CD4-positive, alpha-beta T cell treated with Interleukin-4 for 4 hours (primary cell): Measurements from ENCODE around the gene SH3GL1.
A peak's percentile ranks its signal among the peaks of the same experiment; 100 is the strongest.
"Not testable (repeated sequence)": the region's sequence is repeated elsewhere in the genome, so short reads cannot be mapped to it uniquely, and the experiment has no call there.

Experiments used
- DNase-seq: peaks from one replicate; pipeline ENCODE4 v3.0.0-alpha.2; 2020

SH3GL1 gene

DNA sequence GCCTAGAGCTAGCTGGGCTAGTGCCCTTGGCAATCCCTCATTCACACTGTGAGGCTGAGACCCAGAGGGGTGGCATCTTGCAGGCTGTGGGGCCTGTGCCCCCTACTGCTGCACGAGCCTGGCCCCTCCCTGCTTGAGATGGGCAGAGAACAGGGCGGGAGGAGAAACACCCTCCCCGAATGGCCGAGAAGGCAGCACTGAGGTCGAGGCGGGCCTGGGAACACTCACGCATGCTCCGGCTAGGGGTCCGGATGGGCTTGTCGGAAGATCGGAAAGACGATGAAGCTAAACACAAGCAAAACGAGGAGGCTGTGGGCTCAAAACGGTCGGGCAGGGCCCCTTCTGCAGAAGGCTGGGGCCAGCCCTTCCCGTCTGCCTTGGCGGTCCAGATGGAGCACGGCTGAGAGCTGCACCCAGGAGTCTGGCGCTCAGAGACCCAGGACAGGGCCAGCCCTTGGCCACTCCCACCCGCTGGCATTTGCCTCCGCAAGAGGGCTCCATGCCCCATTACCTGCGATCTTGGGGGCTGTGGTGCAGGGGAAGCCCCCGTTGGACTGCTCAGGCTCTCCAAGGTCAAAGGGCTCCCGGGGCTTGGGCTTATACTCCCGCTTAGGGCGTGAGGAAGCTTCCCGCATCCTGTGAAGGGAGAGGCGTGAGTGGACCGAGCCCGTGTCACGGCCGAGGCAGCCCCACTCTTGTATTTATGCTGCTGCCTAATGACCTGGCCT, 38.1 kb downstream of the SH3GL1 start:
- no peak for DNase-seq

- no peak for DNase-seq
Observed at GRCh38 chr19:4361152-4362046, 38.9 kb downstream of the SH3GL1 start.

DNA sequence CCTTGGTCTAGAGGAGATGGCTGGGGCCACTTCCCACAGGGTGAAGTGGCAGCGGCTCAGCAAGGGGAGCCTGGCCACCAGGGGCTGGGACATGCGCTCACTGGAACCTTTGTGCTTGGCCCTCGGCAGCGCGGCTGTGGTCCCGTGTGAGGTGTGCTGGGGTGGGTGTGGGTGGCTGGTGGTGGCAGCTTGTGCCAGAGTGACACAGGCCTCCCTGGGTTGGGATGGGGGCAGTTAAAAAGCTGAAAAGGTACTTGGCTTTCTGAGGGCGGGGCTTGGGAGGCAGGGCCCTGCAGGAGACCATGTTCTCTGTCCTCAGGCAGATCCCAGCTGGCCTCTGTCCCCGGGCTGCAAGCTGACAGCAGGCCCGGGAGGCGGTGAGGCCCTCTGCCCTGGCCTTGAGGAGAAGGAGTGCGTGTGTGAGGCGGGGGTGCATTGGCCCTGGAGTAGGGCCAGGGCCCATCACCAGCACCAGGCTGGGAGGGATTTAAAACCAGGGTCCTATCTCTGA, 39.7 kb downstream of the SH3GL1 start:
- DNase-seq: no peak

- DNase-seq: no peak
Observed at GRCh38 chr19:4360081-4360569, 40.2 kb downstream of the SH3GL1 start.

DNA sequence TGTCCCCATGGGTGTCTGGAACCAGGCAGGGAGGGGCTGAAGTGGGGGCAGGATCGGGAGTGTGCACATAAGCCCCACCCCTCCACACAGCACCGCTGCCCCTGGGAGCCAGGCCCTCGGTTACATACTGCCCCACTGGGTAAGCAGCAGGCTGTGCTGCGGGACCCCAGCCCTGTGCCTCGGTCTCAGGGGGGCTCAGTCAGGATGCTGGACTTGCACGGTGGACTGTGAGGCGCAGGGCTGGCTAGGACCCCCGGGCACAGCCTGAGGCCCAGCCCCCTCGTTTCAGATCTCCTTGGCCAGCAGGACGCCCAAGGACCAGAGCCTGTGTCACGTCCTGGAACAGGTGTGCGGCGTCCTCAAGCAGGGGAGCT, 40.7 kb downstream of the SH3GL1 start:
- DNase-seq: no peak

- DNase-seq: no peak
Observed at GRCh38 chr19:4358709-4359626, 41.4 kb downstream of the SH3GL1 start.

DNA sequence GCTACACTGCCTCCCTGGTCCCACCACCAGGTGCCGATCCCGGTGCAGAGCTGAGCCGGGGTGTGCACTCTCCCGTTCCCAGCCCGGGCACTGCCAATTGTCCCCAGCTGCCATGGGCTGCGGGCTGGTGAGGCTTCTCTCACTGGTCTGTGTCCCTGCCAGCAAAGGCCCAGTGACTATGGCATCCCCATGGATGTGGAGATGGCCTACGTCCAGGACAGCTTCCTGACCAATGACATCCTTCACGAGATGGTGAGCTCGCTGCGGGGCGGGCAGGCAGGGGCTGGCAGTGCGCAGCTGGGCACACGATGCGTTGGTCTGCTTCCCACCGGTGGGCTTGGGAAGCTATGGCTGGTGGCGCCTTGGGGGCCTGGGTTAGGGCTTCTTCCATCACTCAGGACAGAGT, 42.4 kb downstream of the SH3GL1 start:
- no peak for DNase-seq

DNA sequence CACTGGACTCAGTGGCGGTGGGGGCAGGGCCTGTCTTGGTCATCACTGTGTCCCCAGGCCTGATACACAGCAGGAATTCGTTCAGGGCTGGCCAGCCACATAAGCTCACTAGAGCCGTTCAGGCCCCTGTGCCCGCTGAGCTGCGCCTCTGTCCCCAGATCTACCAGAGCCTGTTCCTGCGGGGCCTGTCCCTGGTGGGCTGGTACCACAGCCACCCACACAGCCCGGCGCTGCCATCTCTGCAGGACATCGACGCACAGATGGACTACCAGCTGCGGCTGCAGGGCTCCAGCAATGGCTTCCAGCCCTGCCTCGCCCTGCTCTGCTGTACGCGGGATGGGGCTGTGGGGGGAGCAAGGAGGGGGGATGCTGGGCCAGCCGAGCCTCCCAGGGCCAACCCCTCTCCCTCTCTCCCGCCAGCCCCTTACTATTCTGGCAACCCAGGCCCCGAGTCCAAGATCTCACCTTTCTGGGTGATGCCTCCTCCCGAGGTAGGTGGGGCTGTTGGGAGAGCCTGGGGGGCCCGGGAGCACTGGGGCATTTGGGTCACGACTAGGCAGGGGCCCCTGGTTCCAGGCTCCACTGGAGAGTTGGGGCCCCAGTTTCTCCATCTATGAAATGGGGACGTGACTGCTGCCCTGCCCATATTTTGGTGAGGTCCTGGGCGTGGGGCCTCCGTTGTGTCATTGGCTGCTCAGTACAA, 43.1 kb downstream of the SH3GL1 start:
- DNase-seq: no peak

GRCh38 chr19:4354897-4355296, 45.5 kb downstream of the SH3GL1 start:
- no peak for DNase-seq

DNA sequence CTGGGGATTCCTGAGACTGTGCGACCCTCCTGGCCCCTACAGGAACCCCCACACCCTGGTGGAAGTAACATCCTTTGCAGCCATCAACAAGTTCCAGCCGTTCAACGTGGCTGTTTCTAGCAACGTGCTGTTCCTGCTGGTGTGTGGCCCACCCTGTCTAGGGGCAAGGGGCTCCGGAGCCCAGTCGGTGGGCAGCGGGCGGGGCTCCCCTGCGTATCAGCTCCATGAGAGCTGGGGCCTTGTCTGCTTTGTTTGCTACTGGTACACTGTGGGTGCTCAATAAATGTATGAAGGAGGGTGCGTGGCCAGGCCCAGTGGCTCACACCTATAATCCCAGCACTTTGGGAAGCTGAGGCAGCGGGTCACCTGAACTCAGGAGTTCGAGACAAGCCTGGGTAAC, 46.1 kb downstream of the SH3GL1 start:
- DNase-seq: no peak

DNA sequence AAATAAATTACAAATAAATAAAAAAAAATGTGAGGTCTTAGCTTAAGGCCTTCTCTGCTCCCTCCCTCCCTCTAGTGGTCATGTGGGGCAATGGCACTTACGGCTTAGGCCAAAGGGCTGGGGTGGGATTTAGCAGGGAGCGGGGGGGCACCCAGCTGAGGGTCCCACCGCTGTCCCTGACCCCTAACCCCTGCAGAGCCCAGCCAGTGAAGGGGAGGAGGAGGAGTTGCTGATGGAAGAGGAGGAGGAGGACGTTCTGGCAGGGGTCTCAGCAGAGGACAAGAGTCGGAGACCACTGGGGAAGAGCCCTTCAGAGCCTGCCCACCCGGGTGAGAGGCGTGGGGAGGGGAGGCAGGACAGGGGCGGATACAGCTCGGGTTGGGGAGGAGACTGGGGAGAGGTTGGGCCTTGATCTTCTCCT, 47.6 kb downstream of the SH3GL1 start:
- peak; percentile 69 for DNase-seq

- no peak for DNase-seq
Observed at GRCh38 chr19:4350726-4351125, 49.6 kb downstream of the SH3GL1 start.

- no peak for DNase-seq
Observed at GRCh38 chr19:4350111-4350510, 50.2 kb downstream of the SH3GL1 start.

DNA sequence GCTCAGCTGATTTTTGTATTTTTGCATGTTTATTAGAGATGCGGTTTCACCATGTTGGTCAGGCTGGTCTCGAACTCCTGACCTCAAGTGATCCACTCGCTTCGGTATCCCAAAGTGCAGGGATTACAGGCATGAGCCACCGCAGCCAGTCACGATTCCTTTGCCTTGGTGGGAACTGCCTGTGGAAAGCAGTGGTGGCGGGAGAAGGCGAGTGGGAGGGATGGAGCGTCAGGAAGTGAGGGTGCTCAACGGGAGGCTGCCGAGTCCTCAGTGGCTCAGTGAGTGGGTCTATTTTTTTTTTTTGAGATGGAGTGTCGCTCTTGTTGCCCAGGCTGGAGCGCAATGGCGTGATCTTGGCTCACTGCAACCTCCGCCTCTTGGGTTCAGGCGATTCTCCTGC, 51.1 kb downstream of the SH3GL1 start:
- DNase-seq: not testable (repeated sequence)

GRCh38 chr19:4347521-4347920, 52.8 kb downstream of the SH3GL1 start:
- DNase-seq: no peak

- no peak for DNase-seq
Observed at GRCh38 chr19:4346020-4346383, 54.3 kb downstream of the SH3GL1 start.

- DNase-seq: no peak
Observed at GRCh38 chr19:4345342-4346019, 54.9 kb downstream of the SH3GL1 start.

DNA sequence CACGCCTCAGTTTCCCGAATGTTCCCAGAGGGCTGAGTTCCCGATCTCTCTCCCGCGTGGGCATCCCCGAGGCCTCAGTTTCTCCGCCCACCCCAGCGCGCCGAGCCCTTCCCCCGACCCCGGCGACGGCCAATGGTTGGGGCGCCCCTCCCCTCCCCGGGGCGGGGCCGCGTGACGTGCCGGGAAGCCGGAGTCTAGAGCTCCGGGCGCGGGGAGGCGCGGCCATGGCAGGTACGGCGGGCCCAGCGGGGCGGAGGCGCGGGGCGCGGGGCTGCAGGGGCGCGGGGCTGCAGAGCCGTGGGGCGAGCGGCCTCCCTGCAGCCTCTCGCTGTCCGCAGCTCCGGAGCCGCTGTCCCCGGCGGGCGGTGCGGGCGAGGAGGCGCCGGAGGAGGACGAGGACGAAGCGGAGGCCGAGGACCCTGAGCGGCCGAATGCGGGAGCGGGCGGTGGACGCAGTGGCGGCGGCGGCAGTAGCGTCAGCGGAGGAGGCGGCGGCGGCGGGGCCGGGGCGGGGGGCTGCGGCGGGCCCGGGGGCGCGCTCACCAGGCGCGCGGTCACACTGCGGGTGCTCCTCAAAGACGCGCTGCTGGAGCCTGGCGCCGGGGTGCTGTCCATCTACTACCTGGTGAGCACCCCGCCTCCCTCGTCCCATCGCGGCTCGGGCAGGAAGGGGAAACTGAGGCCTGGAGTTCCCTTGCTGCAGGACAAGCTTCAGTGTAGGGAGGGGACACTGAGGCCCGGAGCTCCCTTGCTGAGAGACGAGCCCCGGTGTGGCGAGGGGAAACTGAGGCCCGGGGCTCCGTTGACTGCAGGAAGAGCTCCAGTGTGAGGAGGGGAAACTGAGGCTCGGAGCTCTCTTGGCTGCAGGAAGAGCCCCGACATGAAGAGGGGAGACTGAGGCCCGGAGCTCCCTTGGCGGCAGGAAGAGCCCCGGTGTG, 56.7 kb downstream of the SH3GL1 start, which contains the start of gene MPND:
MPND (plus strand) TSS at position 193 of the 938 bp plus-strand sequence; CDS start at position 225, 32 bp downstream.
- DNase-seq: peak; percentile 81

DNA sequence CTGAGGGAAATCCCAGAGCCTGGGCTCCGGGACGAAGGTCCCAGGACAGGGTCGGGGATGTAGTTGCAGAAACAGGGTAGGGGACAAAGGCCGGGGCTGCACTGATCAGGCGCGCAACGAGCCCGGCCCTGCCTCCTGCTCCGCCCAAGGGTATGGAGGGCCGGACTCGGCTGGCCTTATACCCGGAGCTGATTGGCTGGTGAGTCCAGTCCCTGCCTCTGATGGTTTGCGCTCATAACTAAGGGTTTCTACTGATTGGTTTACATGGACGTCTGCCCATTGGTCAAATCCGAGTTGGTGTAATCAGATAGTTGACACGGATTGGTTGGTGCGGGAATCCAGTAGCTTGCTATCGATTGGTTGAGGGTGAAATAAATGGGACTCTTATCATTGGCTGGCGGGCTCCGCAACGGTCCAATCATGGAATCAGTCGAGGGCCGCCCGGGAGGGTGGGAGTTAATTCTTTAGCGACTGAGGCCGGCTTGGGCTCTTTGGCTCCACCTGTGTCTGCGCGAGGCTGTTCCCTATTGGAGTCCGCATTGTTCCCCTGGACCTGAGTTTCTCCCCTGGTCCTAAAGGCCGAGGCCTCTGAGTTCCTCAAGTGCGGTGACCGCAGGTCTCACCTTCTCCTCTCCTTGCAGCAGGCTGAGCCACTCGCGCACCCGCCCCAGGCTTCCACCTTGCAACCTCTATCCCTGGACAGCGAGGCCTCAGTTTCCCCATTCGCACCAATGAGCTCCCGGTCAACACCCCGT, 57.6 kb downstream of the SH3GL1 start:
- DNase-seq: peak; percentile 99

- no peak for DNase-seq
Observed at GRCh38 chr19:4342314-4342614, 58.1 kb downstream of the SH3GL1 start.
